ENCODE results near the gene C11orf21. TPM values are rescaled to one million over a fixed set of nuclear protein-coding genes. Genes with fewer than 3 reads are reported as not detected.

Gene C11orf21
- total RNA-seq, 4 donors from 2014 or later, result 0.15 to 0.78 (median 0.42) TPM

DNA sequence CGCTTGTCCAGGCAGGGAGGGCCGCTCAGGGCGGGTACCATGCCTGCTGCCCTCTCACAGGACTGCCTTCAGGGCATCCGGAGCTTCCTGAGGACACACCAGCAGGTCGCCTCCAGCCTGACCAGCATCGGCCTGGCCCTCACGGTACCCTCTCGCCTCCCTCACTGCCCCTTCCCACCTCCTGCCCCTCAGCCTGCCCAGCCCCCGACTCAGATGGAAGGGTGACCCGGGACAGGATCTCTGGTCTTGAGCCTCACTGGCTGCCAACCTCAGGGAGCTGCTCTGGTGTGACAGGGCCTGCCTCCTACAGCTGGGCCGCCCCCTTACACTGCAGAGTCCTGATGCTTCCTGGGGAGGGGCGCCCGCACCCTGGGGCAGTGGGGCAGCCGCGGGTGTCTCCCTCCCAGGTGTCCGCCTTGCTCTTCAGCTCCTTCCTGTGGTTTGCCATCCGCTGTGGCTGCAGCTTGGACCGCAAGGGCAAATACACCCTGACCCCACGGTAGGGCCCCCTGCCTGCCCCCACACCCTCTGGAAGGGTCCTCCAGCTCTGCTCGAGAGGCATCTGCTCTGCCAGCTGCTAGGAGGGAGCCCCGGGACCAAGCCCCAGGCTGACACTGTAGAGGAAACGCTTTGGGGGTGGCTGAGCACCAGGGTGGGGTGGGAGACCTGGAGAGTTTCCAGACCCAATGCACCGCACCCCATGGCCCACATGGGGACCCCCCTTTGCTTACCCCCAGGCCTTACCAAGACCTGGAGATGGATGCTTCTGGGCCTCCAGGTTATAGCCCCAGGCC lies 14.6 kb upstream of the C11orf21 start:
- peaks cover 0 to 51% (median 14%) of the 10 kb centered on the region in 3 donors for H3K4me1 ChIP-seq
- TF ChIP-seq POLR2AphosphoS5 (IDR thresholded peaks at IDR 0.05) (no peak), POLR2A (IDR thresholded peaks at IDR 0.05) (no peak), CTCF (IDR thresholded peaks at IDR 0.05) (no peak), EP300 (IDR thresholded peaks at IDR 0.05) (no peak)
- H3K4me3 ChIP-seq, result no peak overlapping the region
- peak overlapping the region in 3 of 4 donors; percentile 86 to 88 (median 87) for H3K27ac ChIP-seq
- no peaks in the 10 kb centered on the region for H3K36me3 ChIP-seq
- no peak for ATAC-seq
- H3K27me3 ChIP-seq, result no peaks in the 10 kb centered on the region
- peaks cover 0 to 10% (median 0%) of the 10 kb centered on the region in 3 donors for H3K9me3 ChIP-seq
- no CpG with 5 or more reads among the region's 23 CpGs for WGBS, 2 donors (ENCODE audit: low coverage in 1 of 2)

- peak overlapping the region; percentile 41 to 88 (median 86) for H3K27ac ChIP-seq
- H3K4me3 ChIP-seq, result peak overlapping the region in 1 of 2 donors; percentile 28
- no peak for TF ChIP-seq EP300 (IDR thresholded peaks at IDR 0.05)
- TF ChIP-seq POLR2AphosphoS5 (IDR thresholded peaks at IDR 0.05), result no peak
- peaks cover 0 to 10% (median 0%) of the 10 kb centered on the region in 3 donors for H3K9me3 ChIP-seq
- 80% methylated on average over 1 of the region's 25 CpGs; no CpG with 5 or more reads in 1 of the 2 donors for WGBS, 2 donors (ENCODE audit: low coverage in 1 of 2)
- no peaks in the 10 kb centered on the region for H3K27me3 ChIP-seq
- peak; percentile 38 for ATAC-seq
- peaks cover 0 to 54% (median 14%) of the 10 kb centered on the region in 3 donors for H3K4me1 ChIP-seq
- H3K36me3 ChIP-seq, result no peaks in the 10 kb centered on the region
Observed at GRCh38 chr11:2315395-2316168, 13.9 kb upstream of the C11orf21 start.

GRCh38 chr11:2314525-2315394 lies 13.0 kb upstream of the C11orf21 start:
- H3K27ac ChIP-seq, result peak overlapping the region; percentile 45 to 88 (median 86)
- H3K4me1 ChIP-seq, result peaks cover 0 to 54% (median 14%) of the 10 kb centered on the region in 3 donors
- no peaks in the 10 kb centered on the region for H3K27me3 ChIP-seq
- H3K36me3 ChIP-seq, result no peaks in the 10 kb centered on the region
- no CpG with 5 or more reads among the region's 16 CpGs for WGBS, 2 donors (ENCODE audit: low coverage in 1 of 2)
- ATAC-seq, result peak; percentile 88
- TF ChIP-seq EP300 (IDR thresholded peaks at IDR 0.05) (no peak), POLR2A (IDR thresholded peaks at IDR 0.05) (no peak), CTCF (IDR thresholded peaks at IDR 0.05) (no peak), POLR2AphosphoS5 (IDR thresholded peaks at IDR 0.05) (peak; percentile 69)
- H3K4me3 ChIP-seq, result peak overlapping the region in 1 of 2 donors; percentile 28
- peaks cover 0 to 10% (median 0%) of the 10 kb centered on the region in 3 donors for H3K9me3 ChIP-seq

GRCh38 chr11:2314136-2314524 lies 12.4 kb upstream of the C11orf21 start:
- H3K9me3 ChIP-seq, result peaks cover 0 to 10% (median 0%) of the 10 kb centered on the region in 3 donors
- no peaks in the 10 kb centered on the region for H3K27me3 ChIP-seq
- H3K27ac ChIP-seq, result peak overlapping the region; percentile 45 to 88 (median 86)
- peaks cover 0 to 54% (median 14%) of the 10 kb centered on the region in 3 donors for H3K4me1 ChIP-seq
- no peak for ATAC-seq
- no peak overlapping the region for H3K4me3 ChIP-seq
- no peak for TF ChIP-seq POLR2AphosphoS5 (IDR thresholded peaks at IDR 0.05)
- no peak for TF ChIP-seq POLR2A (IDR thresholded peaks at IDR 0.05)
- no peak for TF ChIP-seq CTCF (IDR thresholded peaks at IDR 0.05)
- no peak for TF ChIP-seq EP300 (IDR thresholded peaks at IDR 0.05)
- 60 to 90% methylated on average over 1 to 4 of the region's 7 CpGs for WGBS, 2 donors (ENCODE audit: low coverage in 1 of 2)
- H3K36me3 ChIP-seq, result no peaks in the 10 kb centered on the region
